NCI-H524 treated with DMSO at 0.1 percent for 48 hours (cell line): ENCODE results near the gene S100A1.
"Not testable (repeated sequence)": the region's sequence is repeated elsewhere in the genome, so short reads cannot be mapped to it uniquely, and the experiment has no call there.

Experiments used
- DNase-seq: peaks from one replicate; lab custom pipeline; 2025; lab: John Stamatoyannopoulos, UW

S100A1 gene

DNA sequence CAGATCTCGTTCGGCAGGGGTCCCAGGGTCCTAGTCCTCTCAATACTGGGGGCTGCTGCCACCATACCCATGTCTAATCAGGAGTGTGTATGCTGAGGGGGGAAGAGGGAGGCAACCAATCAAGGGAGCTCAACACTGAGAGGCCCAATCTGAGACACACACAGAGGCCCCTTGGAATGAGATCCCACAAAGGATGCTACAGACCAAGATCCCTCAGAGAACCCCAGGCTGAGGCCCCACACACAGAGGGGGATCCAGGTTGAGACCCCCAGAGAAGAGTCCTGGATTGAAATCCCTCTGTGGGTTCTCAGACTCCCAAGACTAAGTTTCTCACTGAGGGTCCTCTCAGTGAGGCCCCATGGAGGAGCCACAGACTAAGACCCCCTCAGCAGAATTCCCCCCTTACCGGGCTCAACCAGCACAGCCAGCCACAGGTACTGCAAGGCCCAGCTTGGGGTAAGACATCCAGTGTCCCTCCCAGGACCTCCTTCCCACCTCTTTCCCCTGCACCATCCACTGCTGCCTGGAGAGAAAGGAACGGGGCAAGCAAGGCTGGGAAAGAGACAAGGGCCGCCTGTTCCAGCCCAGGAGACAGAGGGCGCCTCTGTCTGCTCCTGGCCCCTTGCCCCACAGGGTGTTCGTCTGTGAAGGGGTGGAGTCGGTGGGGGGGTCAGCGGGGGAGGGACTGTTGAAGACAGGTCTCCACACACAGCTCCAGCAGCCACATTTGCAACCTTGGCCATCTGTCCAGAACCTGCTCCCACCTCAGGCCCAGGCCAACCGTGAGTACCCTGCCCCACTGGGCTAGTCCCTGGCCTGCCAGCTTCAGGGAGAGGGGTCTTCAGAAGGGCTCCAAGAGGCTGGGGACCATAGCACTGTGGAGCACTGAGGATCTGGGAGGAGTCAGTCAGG, at the start of gene S100A1:
Gene S100A1 (plus strand): TSS at position 720 of the 912 bp plus-strand sequence. CDS start 2,088 bp downstream, outside the sequence.
- DNase-seq, result no peak

DNA sequence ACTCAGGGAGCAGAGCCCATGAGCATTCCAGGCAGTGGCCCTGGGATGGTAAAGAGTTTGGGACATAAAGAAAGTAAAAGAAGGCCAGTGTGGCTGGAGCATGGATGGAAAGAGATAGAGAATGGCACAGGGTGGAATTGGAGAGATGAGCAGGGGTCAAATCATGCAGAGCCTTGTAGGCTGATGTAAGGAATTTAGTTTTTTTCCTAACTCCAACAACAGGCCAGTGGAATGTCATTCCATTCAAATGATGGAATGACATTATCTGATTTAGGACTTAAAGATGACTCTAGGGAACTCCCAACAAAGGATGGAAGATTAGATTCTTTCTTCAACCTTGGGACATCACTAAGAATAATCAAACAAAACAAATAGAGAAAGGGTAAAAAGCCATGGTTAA, 49.7 kb upstream of the S100A1 start:
- no peak for DNase-seq

DNA sequence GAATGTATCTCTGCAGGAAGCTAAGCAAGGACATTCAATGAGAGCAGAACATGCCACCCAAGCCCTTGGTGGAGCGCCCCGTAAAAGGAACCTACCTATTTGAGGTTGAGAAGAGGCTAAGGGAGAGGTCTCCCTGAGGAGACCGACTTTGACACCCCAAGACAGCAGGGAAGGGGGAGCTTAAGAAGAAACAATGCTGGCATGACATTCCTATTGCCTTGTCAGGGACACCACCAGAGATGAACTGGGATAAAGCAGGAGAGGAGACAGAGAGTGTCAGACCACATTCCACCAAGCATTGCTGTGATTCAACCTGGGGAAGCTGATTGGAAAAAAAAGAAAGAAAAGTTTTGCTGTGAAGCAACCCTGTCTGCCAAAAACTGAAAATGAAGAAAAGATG, 49.3 kb upstream of the S100A1 start:
- DNase-seq, result no peak

DNA sequence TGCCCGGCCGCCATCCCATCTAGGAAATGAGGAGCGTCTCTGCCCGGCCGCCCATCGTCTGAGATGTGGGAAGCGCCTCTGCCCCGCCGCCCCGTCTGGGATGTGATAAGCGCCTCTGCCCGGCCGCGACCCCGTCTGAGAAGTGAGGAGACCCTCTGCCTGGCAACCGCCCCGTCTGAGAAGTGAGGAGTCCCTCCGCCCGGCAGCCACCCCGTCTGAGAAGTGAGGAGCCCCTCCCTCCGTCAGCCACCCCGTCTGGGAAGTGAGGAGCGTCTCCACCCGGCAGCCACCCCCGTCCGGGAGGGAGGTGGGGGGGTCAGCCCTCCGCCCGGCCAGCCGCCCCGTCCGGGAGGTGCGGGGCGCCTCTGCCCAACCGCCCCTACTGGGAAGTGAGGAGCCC, 45.4 kb upstream of the S100A1 start:
- not testable (repeated sequence) for DNase-seq

DNA sequence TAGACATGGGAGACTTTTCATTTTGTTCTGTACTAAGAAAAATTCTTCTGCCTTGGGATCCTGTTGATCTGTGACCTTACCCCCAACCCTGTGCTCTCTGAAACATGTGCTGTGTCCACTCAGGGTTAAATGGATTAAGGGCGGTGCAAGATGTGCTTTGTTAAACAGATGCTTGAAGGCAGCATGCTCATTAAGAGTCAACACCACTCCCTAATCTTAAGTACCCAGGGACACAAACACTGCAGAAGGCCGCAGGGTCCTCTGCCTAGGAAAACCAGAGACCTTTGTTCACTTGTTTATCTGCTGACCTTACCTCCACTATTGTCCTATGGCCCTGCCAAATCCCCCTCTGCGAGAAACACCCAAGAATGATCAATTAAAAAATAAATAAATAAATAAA, 44.7 kb upstream of the S100A1 start:
- not testable (repeated sequence) for DNase-seq

DNA sequence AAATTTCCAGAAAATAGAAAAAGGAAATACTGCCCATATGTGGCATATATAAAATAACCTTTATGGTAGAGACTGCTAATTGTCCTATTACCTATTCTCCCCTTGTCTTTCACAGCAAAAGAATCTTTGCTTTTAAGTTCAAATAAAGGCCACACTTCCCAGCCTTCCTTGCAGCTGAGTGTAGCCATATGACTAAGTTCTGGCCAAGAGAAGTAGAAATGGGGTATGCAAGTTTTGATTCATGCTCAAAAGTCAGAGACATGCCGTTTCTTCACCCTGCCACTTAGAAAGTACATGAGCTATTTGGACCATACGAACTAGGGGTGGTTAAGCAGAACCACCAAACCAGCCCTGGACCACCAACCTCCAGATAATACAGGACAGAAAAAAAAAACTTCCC, 44.3 kb upstream of the S100A1 start:
- DNase-seq, result no peak

DNA sequence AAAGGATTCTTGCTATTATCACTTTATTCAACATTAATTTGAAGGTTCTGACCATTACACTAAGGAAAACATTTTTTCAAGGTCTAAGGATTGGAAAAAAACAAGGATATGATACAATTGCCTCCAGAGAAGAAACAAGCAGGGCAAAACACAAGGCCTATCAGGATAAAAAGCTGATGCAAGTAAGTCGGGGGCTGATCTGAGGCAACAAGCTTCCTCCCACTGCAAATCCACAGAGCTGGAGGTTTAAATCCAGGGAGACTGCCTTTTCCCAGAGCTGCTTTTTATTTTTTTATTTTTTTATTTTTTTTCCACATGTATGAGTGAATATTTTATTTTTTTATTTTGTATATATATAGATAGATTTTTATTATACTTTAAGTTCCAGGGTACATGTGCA, 43.2 kb upstream of the S100A1 start:
- no peak for DNase-seq

DNA sequence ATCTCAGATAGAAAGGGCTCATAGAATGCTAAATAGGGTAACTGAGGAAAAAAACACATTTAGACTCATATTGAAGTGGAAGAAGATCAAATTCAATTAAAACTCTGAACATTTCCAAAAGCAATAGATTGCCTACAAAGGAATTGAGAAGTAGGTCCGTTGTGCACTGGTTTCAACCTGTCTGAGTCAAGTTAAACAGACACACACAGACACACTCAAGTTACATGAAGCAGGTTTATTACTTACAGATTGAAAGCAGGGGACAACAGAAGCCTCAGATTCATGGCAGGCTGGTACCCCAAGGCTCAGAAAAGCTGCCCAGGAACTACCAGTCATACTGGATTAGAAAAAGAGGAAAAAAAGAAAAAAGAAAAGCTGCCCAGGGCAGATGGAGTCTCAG, 41.9 kb upstream of the S100A1 start:
- DNase-seq, result no peak

DNA sequence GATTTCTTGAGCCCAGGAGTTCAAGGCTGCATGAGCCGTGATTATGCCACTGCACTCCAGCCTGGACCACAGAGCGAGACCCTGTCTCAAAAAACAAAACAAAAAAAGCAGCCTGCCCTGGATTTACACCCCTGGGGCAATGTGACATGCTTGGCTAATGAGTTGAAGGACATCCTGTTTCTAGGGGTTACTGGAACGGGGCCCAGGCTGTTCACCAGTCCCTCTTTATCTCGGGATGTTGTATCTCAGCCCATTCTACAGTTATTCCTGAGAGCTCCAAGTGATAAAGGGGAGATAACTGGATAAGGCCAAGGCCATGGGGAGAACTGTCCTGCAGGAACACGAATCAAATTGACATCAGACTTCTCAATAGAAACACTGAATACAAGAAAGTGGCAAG, 40.9 kb upstream of the S100A1 start:
- DNase-seq, result no peak

DNA sequence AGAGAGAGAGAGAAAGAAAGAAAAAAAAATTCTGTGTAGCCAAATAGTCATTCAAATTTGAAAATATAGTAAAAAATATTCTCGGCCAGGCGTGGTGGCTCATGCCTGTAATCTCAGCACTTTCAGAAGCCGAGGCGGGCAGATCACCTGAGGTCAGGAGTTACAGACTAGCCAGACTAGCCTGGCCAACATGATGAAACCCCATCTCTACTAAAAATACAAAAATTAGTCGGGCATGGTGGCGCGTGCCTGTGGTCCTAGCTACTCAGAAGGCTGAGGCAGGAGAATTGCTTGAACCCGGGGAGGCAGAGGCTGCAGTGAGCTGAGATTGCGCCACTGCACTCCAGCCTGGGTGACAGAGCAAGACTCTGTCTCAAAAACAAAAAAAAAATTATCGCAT, 40.2 kb upstream of the S100A1 start:
- not testable (repeated sequence) for DNase-seq

DNA sequence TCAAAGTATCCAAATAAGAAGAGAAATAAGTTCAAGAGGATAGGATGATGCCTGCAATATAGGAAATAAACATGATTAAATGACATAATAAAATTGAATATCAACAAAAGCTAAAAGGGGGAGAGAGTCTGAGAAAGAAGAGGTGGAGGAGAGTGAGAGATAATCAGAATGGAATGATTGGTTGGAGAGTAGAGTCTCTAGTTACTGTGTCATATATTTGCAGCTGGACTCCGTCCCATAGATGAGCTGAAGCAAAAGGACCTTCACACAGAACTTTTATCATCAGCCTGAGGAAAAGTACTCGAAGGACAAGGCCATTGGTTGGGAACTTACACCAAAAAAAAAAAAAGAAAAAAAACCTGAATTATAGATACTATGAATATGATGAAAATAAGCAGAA, 39.8 kb upstream of the S100A1 start:
- no peak for DNase-seq

DNA sequence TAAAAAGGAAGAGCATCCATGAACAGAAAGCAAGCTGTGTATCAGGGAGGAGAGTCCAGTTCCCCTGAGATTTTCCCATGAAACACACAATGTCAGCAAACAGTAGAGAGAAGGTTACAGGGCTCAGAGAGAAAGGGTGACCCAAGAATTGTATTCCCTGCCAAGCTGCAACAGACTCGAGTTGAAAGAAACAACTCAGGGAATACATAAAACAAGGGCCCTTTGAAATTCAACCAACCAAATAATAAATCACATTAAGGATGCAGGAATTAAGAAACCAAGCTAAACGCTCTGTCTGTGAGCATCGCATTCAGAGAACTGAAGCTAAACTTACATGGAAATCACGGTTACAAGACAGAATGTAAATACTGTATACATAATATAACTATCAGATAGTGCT, 35.5 kb upstream of the S100A1 start:
- DNase-seq, result no peak

DNA sequence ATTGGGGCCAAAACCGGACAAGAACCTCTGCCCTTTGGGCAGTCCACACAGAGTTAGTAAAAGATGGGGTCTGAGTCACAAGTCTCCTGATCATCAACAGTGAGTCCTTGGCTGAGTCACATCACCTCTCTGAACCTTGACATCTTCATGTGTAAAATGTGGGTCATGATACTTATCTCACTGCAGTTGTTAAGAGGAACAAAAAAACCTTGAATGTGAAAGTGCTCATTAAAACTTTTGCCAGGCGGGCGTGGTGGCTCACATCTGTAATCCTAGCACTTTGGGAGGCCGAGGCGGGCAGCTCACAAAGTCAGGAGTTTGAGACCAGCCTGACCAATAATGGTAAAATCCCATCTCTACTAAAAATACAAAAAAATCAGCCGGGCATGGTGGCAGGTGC, 31.0 kb upstream of the S100A1 start:
- DNase-seq, result no peak

DNA sequence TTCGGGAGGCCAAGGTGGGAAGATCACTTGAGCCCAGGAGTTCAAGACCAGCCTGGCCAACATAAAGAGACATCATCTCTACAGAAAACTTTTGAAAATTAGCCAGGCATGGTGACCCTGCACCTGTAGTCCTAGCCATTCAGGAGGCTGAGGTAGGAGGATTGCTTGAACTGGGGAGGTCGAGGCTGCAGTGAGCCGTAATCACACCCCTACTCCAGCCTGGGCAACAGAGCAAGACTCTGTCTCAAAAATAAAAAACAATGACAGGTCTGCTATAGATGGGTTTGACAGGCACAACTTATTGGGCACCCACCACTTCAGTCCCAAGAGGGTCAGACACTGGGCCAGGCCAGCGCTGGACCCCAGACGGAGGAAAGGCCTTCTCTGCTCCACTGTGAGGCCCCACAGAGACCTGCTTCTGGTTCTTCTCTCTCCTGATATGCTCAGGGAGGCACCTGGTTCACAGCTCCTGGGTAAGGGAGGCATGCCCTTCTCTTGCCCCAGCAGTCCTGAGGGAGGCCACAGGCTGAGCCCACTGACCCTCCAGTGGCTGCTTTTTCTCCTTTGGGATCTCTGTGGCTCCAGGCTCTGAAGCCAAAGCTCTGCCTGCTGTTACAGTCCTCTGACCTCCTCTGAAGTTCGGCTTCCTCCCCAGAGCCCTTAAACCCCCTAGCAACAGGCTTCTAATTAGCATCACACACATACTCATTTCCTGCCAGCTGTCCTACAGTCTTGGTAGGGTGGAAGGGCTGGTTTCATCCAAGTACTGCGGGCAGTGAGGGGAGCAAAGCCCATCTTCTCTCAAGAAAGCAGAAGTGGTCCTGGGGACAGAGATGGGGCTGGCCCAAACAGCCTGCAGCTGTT, 29.7 kb upstream of the S100A1 start:
- peak; percentile 55 for DNase-seq

DNA sequence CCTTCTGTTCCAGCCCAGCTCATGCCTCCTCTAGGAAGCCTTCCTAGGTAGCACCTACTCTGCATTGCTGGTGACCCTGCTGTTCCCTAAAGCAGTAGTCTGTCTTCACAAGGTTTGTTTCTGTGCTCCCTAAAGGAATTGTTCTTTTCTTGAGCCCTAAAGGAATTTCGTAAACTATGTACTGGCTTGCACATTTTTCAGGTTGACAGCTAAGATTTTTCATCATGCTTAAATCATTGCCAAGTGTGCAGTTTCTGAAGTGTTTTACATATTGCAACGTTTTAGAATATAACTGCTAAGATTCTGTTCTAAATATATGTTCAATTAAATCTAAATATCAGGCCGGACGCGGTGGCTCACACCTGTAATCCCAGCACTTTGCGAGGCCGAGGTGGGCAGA, 28.4 kb upstream of the S100A1 start:
- no peak for DNase-seq

DNA sequence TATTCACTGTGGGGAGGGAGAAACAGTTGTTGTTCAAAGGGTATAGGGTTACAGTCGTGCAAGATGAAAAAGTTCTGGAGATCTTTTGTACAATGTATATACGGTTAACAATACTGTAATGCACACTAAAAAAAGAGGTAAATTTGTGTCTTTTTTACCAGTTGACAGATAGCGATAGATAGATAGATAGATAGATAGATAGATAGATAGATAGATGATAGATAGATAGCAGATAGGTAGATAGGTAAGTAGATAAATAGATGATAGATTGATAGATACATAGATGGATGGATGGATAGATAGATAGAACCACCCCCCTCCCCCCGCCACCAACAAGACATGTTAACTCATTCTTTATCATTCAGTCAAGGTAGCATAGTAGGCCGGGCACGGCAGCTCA, 25.5 kb upstream of the S100A1 start:
- DNase-seq, result no peak

DNA sequence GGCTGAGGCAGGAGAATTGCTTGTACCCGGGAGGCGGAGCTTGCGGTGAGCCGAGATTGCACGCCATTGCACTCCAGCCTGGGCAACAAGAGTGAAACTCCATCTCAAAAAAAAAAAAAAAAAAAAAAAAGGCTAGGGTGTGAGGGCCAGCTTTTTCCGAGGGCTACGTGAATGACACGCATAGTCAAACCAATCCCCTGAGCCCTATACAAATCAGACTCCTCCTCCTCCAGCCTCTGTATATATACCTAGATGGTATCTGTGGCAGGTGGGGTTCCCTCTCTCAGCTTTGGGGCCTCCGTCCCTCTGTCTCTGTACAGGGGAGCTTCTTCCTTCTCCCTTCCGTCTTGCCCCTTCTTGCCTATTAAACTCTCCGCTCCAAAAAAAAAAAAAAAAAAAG, 22.0 kb upstream of the S100A1 start:
- DNase-seq, result no peak

DNA sequence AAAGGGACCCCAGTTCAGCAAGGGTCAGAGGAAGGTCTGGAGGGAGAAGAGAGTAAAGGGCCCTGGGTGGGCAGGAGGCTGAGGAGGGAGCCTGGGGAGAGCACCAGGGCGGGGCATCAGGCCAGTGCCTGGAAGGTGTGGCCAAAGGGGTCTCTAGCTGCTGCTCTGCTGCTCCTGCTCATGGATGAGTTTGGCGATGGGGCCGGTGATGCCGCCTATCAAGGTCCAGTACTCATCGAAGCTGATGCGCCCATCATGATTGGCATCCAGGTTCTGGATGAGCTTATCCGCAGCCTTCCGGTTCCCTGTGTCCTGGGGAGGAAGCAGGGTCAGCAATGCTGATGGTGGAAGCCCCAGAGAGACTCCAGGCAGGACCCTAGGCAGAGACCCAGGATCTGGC, 20.9 kb upstream of the S100A1 start:
- no peak for DNase-seq

DNA sequence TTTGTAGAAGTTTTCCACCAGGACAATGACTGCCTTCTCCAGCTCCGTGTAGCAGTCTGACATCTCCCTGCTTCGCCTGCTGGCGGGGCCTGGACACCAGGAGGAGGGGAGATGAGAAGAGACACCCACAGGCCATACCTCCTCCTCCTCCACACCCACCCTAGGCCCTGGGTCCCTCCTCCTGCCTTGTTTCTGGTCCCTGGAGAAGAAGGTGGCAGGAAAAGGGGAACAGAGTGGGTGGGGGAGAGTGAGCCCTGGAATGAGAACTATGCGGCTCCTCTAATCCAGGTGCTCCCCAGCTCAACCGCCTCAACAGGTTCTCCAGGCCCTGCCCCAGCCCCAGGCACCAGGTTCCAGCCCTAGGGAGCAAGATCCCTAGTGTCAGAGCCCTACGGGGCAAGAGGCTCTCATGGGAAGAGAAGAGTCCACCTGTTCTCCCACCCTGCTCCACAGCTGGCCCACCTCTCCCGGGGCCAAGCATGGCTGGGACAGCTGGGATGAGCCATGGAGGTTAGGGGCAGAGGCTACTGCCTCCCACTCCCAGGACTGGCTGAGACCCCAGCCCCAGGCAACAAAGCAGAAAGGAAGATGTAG, 20.0 kb upstream of the S100A1 start:
- no peak for DNase-seq

DNA sequence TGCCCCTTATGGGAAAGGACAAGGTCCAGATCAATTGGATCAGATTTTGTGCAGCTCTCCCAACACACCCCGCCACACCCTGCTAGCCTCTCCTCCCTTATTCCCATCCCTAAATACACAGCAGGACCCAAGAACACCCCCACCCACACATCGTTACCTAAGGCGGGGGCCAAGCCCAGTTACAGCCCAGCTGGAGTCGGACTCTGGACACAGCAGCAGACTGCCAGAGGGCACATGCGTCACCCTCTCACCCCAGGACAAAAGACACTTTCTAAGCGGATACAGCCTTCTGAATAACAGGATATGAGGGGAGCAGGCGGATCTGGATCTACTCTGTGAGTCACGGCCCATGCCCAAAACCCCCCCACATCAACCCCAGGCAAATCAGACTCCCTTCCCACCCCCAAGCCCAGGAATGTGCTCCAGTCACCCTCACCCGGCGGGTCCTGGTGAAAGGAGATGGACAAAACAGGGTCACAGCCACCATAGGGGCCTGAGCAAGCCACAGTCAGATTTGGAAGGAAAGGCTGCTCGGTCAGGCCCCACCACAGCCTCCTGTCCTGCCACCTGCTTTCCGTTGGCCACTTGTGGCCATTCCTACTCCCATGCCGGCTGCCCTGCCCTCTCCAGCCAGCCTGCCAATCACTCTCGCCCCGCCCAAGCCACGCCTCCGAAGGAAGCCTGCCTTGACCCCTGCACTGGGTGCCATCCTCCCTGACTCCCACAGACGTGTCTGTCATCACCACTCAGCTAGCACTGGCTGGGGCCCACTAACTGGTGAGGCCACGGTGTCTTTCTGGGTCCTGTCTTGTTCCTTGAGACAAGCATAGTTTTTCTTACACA, 19.3 kb upstream of the S100A1 start:
- no peak for DNase-seq

DNA sequence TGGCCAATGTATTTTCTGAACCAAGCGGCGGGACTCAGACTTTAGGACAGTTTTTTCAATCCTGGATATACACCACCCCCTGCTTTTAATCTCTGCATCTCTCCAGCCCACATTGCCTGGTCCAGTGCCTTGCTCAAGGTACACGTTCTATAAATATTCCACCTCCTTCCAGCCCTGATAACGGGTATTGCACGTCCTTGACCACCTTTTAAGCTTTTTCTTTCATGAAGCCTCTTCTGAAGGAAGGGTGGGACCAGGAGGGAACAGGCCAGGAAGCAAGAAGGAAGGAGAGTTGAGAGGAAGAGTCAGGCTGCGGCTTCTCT, 18.7 kb upstream of the S100A1 start:
- DNase-seq, result no peak

DNA sequence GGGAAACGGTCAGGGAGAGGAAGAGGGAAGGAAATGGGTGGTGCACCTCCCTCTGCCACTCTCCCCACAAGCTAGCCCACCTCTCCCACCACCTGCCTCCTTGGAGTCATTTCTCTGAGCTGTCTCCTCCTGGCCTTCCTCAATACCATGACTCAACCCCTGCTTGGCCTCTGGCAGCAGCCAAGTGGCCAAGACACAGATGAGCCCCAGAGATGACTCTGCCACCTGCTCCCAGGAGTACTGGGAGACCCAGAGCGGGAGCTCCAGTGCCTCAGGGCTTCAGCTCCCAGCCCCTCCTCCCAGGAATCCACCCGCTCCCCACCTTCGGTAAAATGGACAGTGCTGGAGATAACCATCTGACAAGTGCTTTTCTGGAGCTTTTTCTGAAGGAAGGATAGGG, 17.9 kb upstream of the S100A1 start:
- DNase-seq, result no peak
